NOMO-1 (cell line): ENCODE data around the gene BRME1.
A peak's percentile ranks its signal among the peaks of the same experiment; 100 is the strongest.

ENCODE experiments used
- DNase-seq, 2 experiments: peaks; one replicate each; lab custom pipeline; 2025; ENCODE audit not compliant: unreplicated experiment in 2 of 2; lab: John Stamatoyannopoulos, UW

BRME1 gene

DNA sequence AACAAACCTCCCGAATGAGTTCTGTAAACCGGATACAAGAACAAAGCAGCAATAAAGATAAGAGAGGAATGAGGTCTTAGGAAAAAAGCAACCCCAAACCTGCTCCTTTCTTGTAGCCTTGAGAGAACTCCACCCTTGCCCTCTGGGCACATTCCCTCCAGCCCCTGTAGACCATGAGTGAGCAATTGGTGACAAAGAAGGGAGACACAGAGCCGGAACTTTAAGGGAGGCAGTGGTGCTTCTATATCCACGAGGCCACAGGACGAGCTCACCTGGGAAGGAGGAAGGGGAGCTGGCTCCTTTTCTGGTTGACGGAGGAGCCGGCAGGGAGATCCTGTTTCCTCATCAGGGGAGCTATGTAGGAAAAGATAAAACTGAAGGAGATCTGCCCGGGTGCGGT, 13.0 kb downstream of the BRME1 start:
- no peak for DNase-seq

DNA sequence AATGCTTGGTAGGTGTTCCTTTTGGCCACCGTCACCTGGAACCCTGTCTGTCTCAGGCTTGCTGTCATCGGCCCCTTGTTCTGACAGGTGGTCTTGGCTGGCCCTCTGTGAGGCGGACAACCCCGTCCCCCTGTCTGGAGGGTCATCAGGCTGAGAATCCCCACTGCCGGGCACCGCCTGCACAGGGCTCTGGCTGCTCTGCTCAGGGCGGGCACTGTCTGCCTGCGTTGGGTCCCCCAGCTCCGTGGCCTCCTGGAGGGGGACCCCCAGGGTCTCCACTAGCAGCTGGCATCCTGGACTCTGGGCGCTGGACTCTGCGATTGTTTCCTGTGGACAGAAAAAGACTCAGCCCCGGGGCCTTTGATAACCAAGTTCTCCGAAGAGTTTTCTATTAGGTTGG, 15.8 kb downstream of the BRME1 start:
- no peak for DNase-seq

DNA sequence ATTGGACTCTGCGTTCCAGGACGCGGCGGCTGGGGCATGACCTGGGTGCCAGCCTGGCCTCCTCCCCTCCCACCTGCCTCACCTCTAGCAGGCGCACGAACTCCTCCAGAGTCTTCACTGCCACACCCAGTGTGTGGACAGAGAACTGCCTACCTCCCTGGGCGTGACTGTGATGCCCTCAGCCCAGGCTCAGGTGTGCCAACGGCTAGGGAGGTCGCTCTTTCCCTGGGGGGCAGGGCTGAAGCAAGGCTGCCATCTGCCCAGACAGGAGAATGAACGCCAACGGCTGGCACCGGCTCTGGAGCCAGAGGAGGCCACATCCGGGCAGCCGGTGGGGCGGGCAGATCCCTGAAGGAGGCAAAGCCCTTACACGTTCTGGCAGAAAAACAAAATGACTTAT, 17.6 kb downstream of the BRME1 start:
- no peak for DNase-seq

DNA sequence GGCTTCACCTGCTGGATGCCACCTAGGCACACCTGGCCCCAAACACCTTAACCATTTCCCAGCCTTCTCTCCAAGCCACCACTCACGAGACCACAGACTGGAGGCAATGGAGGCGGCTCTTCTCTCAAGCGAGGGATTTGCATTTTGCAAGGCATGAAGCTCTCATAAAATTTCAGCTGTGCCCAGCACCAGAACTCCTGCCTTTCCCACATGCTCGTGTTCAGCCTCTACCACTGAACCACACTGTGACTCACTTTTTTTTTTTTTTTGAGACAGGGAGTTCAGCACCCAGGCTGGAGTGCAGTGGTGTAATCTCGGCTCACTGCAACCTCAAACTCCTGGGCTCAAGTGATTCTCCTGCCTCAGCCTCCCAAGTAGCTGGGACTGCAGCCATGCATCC, 18.4 kb downstream of the BRME1 start:
- DNase-seq: no peak

DNA sequence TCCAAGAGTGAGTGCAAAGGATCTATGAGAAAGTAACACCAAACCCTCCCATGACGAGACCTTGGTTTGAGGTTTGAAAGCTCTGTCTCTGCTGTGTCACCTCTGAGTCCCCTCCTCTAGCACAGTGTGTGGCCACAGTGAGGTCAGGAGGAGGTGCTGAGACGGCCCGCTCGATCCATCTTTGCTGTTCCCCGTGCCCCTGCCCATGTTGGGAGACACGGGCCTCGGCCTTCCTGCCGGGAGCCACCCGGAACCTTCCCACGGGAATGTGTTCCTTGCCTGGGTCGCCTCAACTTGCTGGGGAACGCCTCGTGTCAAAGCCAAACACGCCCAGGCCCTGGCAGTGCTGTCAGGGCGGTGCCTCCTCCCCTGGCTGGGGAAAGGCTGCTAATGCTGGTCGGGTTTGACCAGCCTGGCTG, 18.9 kb downstream of the BRME1 start:
- DNase-seq: no peak

DNA sequence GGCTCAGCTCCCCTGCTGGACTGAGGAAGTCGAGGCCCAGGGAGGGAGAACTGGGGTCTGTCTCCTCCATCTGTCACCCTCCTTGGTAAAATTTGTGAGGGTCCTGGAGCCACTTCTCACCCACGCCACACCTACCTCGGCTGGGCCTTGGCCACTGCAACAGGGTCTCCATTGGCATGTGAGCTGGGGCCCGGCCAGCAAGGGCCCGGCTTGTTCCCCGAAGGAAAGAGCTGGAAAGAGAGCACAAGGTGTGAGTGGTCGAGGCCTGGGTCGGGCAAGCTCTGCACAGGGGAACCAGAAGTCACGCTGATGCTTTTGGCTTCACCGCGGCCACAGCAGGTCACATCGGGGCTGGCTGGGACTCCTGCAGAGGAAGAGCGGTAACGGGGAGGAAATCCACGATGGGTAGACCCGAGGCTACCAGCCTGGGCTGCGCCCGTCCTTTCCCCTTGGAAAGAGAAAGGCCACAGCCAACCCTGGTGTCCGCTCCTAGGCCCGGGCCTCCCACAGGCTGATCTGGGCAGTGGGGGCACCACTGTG, 20.0 kb downstream of the BRME1 start:
- DNase-seq: no peak

DNA sequence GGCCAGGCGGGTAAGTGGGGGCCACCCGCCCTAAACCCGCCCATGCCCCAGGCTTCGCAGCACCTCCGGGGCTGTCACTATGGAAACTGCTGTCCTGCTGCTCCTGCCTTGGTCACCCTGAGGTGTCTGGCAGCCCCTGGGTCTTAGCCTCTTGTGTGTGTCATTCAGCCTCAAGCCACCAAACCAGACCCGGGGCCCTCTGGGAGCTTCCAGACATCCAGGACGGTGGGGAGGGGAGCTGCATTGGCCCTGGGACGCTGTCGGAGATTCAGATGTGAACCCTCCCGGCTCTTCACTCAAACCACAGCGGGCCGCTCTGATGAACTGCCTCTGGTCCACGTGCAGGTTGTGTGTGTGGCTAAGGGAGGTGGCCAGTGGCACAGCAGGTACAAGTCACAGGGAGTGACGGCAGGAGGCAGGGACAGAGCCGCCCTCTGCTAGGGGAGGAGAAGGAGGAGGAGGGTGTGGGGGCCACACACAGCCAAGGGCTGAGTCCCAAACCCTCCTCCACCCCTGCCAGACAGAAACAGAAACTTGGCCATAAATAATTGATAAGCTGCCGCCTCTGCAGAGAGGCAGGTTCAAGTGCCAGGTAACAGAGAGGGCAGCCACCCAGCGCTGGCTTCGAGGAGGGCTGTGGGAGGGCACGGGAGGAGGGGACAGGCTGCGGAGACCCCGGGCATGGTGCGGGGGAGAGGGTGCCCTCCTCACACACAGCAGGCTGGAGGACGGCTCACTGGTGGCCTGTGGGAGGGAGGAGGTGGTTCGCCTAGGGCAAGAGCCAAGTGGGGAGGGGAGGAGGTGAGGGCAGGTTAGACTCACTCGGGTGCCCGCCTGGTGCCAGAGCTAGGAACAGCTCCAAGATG, 21.0 kb downstream of the BRME1 start:
- DNase-seq: no peak

DNA sequence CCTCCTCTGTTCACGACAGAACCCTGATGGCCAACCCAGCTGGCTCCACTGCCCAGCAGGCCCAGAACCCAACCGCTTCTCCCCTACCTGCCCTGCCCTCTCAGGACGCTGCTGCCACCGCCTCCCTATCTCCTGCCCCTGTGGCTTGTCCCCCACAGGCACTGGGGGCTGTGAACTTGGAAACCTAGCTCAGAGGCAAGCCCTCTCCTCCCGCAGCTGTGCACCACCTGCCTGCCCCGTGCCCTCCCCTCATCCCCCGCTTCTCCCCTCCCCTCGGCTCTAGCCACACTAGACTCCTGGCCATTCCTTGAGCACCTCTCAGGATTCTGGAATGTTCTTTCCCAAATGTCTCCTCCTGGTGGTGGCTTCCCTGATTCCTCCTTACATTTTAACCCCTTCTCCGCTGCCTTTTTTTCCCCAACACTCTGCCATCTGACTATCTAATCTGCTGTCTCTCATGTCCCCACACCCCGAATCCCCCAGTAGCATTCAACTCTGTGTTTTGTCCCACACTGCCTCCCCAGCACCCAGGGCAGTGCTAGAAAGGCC, 22.3 kb downstream of the BRME1 start:
- no peak for DNase-seq

DNA sequence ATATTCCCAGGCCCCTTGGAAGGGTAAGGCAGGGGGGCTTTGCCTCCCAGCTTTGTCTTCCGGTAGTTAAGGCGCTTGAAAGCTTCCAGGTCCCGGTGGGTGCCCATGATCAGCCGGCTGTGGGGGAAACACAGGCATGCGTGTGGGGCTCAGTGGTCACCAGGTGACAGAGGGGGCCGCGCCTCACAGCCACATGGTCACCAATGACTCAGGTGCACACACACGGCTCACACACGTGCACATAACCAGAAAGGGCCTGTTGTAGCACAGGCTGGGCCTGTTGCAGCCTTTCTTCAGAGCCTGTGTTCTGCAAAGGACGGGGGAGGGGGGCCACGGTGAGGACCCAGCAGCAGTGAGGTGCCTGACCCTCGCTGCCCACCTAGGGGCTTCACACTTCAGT, 23.1 kb downstream of the BRME1 start:
- DNase-seq: no peak

DNA sequence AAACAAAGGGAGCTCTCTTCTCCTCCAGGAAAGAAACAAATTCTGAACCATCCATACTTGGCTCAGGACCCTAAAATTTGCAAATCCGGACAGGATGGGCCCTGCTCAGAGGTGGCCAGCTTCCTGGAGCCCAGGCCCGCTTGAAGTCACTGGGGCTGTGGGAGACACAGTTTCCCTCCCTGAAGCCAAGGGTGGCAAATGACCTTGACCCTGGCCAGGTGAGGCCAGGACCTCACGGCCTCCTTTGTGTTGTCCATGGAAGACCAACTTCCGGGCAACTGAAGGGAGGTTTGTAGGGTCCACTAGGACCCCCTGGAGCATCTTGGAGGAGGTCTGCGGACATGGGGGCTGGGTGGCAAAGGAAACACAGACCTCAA, 23.5 kb downstream of the BRME1 start:
- DNase-seq: no peak

DNA sequence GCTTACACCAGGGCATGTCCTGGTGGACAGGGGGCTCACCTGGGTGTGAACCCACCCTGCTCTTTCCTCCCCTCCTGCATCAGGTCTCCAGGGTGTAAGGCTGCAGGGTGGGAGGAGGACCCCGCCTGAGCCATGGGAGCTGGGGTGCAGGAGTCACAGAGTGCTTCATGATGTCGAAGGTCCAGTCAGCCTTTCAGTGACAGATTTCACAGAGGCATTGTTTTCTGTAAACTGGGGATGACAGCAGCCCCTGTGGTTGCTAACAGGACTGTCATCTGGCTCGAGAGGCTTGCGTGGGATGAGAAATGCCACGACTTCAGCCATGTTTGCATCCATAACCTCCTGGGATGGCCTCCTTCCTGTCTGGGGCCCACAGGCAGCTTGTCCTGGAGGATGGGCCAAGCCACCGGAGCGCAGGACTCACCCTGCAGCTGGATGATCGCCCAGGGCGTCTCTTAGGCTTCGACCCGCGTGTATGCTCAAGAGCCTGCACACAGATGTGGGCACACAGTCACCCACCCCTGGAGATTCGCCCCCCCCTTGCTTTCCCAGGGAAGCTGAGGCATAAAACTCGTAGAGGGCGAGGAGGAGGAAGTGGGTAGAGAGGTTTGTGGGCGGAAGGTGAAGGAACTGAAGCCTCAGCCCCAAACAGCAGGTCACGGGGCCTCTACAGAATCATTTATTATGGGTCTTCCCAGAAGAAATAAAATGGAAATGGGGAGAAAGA, 24.1 kb downstream of the BRME1 start:
- peak; percentile 53 to 56 for DNase-seq

DNA sequence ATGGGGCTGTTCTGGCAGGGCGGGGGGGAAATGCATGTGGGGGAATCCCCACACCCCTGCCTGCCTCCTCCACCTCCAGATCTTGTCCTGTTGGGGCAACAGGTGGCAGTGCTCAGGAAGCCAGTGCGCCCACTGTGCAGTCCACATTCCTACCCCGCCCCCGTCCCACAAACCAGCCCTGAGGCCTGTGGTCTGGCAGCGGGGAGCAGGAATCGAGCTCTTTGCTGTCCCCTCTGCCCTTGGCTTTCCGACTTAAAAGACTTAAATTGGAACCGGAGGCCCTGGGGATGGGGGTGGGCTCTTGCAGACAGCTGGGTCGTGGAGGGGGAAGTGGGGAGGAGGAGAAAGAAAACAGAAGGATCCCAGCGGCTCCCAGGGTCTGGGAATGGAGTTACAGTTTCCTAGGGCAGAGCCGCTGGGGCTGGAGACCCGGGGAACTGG, 24.6 kb downstream of the BRME1 start:
- DNase-seq: no peak

DNA sequence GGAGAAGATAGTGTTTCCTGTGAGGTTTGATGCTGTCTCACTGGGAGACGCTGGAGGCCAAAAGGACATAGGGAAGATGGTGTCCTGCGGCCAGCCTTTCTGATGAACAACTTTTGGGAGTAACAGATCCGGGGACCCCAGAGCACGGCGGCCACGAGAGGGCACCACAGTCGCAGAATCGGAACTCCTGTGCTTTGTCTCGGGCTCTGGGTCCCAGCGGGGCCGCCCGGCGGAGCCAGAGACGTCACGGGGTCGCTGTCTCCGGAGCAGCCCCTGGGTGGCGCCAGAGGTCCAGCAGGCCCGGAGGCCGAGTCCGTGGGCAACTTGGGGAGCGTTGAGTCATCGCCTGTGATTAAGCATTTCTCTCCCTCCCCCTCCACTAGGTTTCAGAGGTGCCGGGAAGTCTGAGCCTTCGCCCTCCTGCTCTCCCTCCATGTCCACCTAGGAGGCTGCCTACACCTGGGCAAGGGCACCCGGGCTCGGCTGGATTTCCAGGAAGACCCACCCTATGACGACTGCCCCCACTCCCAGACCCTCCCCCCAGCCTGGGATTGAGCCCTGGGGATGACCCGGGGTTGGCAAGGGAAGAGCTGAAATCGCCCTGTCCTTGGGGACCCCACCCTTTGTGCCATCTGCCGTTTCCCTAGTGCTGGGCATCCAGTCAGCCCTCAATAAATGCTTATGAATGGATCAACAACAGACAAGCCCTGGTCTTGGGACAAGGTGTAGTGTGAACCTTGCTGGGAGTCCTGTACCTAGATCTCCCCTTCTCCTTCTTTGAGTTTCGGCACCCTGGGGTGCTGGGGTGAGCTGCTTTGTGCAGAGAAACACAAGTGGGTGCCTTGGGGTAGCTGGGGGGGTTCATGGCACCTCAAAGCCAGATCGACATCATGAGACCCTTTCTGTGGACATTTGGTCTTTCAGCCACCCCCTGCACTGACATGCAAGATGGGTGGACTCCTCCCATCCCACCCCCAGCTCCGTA, 25.6 kb downstream of the BRME1 start:
- DNase-seq: peak; percentile 96 to 97

DNA sequence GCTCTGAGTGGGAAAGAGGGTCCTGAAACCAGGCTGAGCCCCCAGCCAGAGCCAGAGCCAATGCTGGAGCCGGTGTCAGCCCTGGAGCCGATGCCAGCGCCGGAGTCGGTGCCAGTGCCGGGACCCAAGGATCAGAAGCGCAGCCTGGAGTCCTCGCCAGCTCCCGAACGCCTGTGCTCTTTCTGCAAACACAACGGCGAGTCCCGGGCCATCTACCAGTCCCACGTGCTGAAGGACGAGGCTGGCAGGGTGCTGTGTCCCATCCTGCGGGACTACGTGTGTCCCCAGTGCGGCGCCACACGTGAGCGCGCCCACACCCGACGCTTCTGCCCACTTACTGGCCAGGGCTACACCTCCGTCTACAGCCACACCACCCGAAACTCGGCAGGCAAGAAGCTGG, 28.6 kb downstream of the BRME1 start:
- no peak for DNase-seq

DNA sequence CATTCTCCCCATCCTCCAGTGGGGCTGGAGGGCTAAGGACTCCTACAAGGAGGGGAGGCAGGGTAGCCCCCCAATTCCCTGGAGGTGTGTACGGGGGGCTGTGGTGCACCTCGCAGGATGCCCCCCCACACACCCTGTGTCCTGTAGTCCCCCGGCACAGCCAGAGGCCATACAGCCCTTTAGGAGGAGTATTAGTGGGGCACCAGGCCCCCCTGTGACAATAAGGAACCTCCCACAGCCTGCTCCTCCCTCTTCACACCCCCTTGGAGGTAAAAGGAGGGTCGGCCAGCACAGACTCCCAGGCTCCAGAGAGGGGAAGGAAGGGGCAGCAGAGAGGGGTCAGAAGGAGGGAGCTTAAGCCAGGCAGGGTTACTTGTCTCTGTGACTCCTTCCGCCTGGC, 29.1 kb downstream of the BRME1 start, which contains the start of gene NANOS3:
Gene NANOS3, plus strand, starts transcription at position 301 of the 400 bp plus-strand sequence. CDS start 115 bp downstream, outside the sequence.
- no peak for DNase-seq

DNA sequence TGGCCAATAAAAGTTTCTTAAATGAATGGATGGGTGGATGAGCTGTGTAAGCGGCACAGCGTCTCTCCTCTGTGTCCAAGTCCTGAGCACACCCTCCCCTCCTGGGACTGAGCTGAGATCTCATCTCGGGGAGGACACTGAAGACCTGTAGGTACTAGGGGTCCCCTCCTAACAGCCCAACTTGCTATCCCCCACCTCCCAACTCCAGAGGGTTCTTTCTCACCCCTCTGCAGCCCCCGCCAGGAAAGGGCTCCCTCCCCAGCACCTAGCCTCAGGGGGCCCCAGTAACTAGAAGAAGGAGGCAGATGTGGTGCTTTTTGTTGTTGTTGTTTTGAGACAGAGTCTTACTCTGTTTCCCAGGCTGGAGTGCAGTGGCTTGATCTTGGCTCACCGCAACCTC, 30.1 kb downstream of the BRME1 start:
- DNase-seq: no peak

DNA sequence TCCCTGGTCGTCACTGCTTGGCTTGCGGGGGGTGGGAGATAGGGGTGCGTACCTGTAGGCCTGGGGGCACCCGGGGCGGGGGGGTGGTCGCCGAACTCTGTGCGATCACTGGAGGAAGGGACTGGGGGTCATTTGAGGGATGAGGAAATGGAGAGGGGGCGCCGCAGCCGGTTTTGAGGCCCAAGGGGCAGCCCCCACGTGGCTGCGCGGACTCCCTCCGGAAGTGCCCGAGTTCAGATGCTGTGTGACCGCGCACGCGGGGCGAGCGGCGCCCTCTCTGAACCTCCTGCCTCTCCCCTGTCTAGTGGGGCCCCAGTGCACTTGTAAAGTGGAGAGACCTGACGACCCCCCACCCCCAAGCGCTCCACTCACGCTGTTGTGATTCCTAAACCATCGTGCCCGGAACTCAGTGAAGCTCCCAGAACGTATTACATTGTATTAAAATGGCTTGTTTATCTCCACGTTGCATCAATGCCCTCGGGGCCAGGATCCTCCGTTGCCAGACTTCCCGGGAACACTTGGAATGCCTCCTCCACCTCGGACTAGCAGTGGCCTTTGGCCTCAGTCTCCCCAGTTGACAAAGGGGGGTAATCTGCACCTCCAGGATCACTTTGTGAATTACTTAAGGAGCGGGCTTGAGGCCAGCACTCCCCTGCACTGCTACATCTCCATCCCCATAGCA, 31.9 kb downstream of the BRME1 start:
- DNase-seq: no peak

DNA sequence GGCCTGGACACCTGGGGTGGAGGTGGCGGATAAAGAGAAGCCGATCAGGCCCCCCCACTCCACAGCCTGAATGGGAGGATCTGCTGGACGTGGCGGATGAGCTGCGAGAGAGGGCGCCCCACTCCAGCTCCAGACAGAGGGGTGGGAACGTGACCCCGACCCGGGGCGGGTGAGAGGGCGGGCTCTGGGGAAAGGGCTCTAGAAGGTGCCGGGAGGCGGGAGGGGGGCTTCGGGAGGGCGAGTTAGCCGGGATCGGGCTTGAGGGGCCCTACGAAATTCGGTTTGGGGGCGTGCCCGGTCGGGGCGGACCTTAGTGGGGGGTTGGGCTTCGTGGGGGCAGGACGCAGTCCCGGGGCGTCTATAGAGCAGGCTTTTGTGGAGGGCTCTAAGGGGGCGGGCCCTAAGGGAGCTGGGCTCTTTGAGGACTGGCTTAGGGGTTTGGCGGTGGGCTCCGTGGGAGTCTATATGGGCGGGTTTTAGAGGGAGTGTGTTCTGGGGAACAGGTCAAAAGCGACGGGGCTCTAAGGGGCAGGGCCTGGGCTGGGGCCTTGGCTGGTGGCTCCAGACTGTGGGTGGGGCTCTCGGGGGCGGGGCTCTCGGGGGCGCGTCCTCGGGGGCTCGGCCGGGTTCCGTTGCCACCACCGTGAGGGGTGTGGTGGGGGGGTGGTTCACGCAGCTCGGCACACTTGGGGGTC, 33.1 kb downstream of the BRME1 start:
- DNase-seq: peak; percentile 35 to 52

DNA sequence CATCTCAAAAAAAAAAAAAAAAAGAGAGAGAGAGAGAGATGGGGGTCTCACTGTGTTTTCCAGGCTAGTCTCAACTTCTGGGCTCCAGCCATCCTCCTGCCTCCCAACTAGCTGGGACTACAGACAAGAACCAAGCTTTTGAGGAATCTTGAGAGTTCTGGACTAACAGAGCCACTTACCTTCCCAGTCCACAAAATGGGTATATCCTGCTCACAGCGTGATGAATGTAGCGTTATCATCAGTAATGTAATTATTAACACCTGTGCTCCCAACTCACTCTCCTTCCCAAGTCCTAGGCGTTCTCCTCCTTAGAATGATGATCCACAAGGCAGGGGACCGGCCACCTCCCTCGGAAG, 33.6 kb downstream of the BRME1 start:
- DNase-seq: no peak
